Stimulated activated CD4-positive, alpha-beta T cell treated with anti-CD3 and anti-CD28 coated beads, TNF-alpha, amount 100 ng/mL, for 1 hour (primary cell): ENCODE data around the gene SCRN1.
"Not testable (repeated sequence)": the region's sequence is repeated elsewhere in the genome, so short reads cannot be mapped to it uniquely, and the experiment has no call there.

ENCODE experiments used
- DNase-seq, 3 donors: peaks; one replicate each; pipeline ENCODE4 v3.0.0-alpha.2; 2020; ENCODE audit warnings: low read depth in 3 of 3, low spot score in 1 of 3

SCRN1 gene

DNA sequence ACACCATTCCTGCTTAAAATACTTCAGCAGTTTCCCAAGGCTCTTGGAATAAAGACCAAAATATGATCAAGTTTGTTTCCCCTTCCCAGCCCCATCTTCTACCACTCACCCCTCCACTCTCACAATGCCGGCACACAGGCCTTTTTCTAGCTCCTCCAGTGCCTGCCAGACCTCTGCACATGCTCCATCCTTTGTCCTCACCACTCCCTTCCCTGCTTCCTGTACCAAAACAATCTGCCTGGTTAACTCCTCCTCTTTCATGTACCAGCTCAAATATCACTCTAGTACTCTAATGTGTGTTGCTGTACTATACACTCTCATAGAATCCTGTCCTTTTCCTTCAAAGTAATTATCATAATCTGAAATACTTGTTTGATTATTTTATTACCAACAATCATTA lies 19.4 kb downstream of the SCRN1 start:
- DNase-seq: no peak

GRCh38 chr7:29969738-29970137 lies 19.9 kb downstream of the SCRN1 start:
- no peak for DNase-seq

GRCh38 chr7:29968683-29969395 lies 20.8 kb downstream of the SCRN1 start:
- DNase-seq: no peak

GRCh38 chr7:29965030-29965429 lies 24.6 kb downstream of the SCRN1 start:
- DNase-seq: no peak

GRCh38 chr7:29962035-29962434 lies 27.6 kb downstream of the SCRN1 start:
- DNase-seq: no peak

GRCh38 chr7:29961611-29962010 lies 28.0 kb downstream of the SCRN1 start:
- not testable (repeated sequence) for DNase-seq

DNA sequence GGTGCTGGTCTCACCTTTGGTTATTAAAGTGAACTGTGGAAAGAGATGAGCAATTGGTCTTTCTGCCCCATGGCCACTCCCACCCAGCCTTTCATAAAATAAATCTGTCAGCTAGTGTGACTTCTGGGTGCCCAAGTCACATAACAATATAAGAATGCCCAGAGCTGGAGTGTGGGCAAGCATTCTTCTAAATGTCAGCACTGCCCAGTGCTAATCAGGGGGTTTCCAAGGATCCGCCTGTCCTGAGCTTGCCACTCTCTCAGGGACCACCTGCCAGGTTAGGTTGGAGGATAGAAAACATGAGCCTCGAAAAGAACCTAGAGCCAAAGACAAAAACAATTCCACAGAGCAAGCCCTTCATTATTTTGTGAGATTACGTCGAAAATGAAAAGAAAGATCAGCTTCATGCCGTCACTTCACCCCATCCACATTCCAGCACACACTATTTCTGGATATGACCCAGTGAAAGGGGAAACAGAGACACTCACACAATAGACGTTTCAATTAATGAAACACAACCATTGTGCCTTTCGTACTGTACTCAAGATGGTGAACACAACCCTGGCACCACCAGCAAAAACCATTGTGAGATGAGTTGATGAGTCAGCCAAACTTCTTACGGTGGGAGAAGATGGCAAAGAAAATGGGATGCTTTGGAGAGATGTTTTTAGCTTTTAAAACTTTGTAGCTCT lies 30.8 kb downstream of the SCRN1 start:
- no peak for DNase-seq

DNA sequence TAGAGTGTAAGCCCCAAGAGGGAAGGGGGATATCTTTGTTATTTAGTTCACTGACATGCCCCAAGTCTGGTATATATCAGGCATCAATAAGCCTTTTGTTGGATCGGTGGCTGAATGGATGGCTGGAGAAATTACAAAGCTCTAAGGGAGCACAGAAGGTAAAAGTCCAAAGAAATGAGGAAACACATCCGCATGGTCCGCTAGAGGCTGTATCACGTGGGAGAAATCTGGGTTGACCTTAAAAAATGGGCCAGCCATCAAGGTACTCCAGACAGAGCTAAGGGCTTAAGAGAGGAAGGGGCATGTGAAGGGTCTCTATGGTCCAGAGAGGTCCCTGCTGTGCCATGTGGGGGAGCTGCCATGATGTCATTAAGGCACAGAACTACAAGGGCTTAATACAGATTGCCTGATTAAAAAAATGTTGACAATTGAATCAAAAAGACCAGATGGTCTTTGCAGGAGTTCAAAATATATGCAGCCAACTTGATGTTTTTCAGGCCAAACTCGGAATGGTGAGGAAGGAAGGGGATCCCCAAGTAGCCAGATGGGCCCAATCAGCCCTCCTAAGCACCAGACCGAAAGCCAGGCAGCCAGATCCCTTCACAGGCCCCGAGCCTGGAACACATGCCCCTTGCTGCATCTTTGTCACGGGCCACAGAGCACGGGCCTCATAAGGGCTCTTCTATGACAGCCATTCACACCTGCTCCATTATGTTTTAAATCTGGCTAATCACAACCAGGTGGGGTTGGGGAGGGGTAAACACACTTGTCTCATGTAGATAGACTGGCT lies 31.9 kb downstream of the SCRN1 start:
- DNase-seq: no peak

DNA sequence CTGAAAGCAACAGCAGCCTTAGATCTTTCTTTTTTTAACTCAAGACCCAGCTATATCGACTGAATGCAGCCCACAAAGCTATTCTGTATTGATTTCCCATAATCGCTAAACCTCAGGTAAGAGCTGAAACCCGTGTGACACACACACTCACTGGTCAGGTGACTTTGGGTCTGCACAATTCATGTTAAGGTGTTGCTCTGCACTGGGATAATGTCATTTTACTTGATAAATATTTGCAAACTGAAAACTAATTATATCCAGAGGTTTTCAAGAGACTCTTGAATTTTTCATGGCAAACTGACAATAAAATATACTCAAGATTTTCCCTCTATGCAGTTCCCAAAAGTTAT lies 33.1 kb downstream of the SCRN1 start:
- DNase-seq: no peak

DNA sequence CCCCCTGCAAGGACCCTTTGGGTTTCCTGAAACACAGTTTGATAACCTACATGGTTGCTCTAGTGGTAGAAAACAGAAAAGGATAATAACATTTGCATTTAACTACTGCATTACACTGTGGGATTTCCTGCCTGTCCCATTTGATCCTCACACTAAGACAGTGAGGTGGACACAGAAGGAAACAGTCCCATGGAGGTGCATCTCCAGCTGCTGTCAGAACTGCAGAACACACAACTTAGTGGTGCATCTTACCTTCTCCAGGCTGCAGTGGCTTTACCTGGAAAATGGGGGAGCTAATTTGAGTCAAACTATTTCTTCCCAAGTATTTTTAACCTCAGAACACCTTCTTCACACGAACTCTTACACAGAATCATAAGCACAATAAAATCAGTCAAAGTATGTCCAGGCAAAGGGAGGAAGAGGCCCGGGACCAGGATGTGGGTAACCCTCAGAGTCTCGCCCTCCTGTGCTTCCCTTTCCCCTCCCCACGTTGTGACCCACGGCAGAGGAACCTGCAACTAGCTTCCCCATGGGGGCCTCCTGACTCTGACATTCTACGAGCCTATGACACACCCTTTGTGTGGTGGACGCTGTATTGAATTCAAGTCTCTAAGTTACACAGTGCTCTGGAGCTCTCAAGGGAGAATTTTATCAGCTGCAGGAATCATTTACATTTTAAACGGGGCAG lies 33.7 kb downstream of the SCRN1 start:
- no peak for DNase-seq

- DNase-seq: no peak
Measured at GRCh38 chr7:29955075-29955792, 34.4 kb downstream of the SCRN1 start.

DNA sequence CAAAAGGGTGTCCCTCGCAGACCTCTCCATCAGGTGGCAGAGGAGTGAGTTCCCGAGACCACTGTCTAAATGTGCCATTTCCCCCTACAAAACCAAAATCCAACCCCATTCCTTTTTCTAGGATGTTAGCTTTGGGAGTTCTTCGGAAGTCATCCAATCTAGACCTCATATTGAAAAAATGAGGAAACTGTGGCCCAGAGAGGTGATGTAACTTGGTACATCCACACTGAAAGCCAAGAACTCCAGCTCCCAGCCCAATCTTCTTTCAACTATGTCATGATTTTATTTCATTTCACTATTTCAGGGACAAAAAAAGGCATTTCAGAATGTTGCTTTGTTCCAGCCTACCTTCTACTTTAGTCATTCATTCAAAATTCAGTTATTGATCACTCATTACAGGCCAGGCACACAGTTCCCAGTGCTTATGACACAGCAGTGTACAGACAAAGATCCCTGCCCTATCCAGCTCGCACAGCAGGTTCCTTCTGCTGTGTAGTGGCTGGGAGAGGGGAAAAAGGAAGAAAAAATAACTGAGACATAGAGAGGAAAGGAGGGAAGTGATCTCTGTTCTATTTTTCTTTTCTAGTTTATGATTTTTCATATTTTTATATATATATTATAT lies 35.8 kb downstream of the SCRN1 start:
- no peak for DNase-seq

DNA sequence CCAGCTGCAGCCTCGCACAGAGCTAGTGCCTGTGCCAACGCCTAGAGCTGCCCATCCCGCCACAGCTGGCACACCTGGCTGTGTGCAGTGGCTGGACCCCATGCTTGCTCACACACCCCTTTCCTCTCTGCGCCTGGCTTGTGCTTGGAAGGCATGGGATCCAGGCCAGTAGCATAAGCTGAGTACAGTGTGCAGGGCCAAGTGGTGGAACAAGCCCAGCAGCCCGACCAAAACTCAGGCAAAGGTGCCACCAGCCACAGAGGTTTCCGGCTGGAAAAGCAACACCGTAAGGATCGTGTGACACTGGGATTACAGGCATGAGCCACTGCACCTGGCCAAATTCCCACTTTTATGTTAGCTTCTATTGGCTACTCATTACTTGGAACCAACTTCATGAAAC lies 38.4 kb downstream of the SCRN1 start:
- no peak for DNase-seq

DNA sequence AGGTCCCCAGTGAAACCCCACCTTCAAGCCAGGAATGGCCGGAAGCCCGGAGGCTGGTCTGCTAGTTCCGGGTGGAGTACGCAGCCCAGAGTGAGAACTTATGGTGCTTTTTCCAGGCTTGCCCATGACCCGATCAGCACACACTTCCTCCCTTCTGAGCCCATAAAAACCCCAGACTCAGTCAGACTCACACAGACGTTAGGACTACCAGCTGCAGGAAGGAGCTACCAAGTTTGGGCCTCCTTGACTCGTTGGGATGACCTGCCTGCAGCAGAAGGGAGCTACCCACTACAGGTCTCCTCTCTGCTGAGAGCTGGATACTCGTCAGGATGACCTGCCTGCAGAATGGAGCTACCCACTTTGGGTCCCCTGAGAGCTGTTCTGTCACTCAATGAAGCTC lies 39.1 kb downstream of the SCRN1 start:
- DNase-seq: no peak

DNA sequence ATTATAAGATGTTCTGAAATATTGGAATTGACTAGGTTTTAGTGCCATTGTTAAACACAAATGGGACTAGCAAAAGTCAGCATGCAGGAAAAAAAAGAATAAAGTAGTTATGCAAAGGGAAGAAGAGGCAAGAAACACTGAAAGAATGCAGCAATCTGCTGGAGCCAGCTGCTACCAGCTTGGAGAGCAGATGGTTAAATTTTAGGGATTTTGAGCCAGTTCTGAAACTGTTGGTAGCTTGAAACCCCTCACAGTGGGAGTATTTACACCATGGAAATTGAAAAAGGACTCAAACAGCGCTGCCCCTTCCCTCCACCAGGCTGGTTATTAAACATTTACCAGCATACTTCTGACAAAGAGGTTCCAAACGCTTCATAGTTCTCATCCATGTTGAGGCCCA lies 41.0 kb downstream of the SCRN1 start:
- no peak for DNase-seq

- no peak for DNase-seq
Measured at GRCh38 chr7:29946428-29947186, 43.0 kb downstream of the SCRN1 start.

GRCh38 chr7:29945259-29945809 lies 44.3 kb downstream of the SCRN1 start:
- no peak for DNase-seq

GRCh38 chr7:29940199-29940598 lies 49.4 kb downstream of the SCRN1 start:
- no peak for DNase-seq

DNA sequence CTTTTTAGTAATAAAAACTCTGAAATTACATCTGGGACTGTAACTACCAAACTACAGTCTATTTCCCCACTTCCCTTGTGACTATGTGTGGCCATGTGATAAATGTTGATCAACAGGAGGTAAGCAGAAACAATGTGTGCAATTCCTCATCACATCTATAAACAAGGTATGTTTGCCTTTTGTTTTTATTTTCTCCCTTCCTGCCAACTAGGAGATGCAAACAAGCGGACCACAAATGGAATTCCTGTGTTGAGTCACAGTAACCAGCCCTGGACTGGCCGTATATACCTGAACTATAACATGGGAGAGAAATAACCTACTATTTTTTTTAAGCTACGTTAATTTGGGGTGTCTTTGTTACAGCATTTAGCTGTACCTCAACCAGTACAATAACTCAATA lies 52.5 kb downstream of the SCRN1 start:
- no peak for DNase-seq

DNA sequence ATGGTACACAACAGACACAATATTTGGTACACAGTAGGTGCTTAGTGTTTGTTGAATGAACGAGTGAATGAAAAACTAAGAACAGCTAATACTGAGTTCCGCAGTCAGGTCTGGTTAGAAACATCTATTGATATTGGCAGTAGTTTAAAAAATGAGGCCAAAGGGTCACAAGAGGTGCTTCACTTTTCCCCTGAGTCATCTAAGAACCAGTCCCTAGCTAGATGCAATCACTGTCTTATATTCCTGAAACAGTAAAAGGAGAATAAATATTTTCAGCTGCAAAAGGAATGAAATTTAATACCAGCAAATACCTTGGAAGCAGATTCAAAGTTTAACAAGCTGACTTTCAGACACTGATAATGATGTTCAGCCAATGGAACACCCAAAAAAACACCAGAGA lies 54.5 kb downstream of the SCRN1 start:
- no peak for DNase-seq
